Heart left ventricle (tissue), 16 donors: ENCODE measurements around the gene OR5H1. TPM values are rescaled to one million over a fixed set of nuclear protein-coding genes. Genes with fewer than 3 reads are reported as not detected.
"Not testable (repeated sequence)": the region's sequence is repeated elsewhere in the genome, so short reads cannot be mapped to it uniquely, and the experiment has no call there.

Experiments used
- ATAC-seq, 4 donors: fragments of 200-7000 bp; cut with Tn5 transposase; one replicate each; pipeline ENCODE4 v1.9.1; 2020 to 2022; ENCODE audit warnings: moderate library complexity in 4 of 4, mild to moderate bottlenecking in 3 of 4, moderate number of reproducible peaks in 1 of 4
- DNase-seq, 5 donors: peaks; one replicate each; pipeline ENCODE4 v3.0.0-alpha.2; 2020
- H3K27ac ChIP-seq, 12 donors: fragments of 200-600 bp; sonication (generic) in 4 of 12; one replicate each; pipeline versions ENCODE4 v1.5.0 to v1.8.0; 2016 to 2022; ENCODE audit warnings: mild to moderate bottlenecking in 2 of 12
- H3K27me3 ChIP-seq, 9 donors: fragments of 200-600 bp; sonication (generic) in 2 of 9; one replicate each; pipeline versions ENCODE4 v1.5.1 to v1.8.0; 2016 to 2022; ENCODE audit warnings: mild to moderate bottlenecking in 3 of 9
- H3K36me3 ChIP-seq, 9 donors: fragments of 200-600 bp; sonication (generic) in 2 of 9; one replicate each; pipeline versions ENCODE4 v1.5.0 to v1.8.0; 2018 to 2022; ENCODE audit warnings: mild to moderate bottlenecking in 2 of 9
- H3K4me1 ChIP-seq, 12 donors: fragments of 200-600 bp; sonication (generic) in 4 of 12; one replicate each; pipeline versions ENCODE4 v1.5.0 to v1.8.0; 2016 to 2022; ENCODE audit warnings: mild to moderate bottlenecking in 3 of 12
- H3K4me3 ChIP-seq, 12 donors: fragments of 200-600 bp; sonication (generic) in 4 of 12; one replicate each; pipeline versions ENCODE4 v1.5.0 to v1.8.0; 2017 to 2022; ENCODE audit warnings: mild to moderate bottlenecking in 9 of 12, moderate library complexity in 4 of 12
- H3K9me3 ChIP-seq, 12 donors: fragments of 200-600 bp; sonication (generic) in 4 of 12; one replicate each; pipeline versions ENCODE4 v1.5.0 to v1.8.0; 2016 to 2022; ENCODE audit warnings: mild to moderate bottlenecking in 1 of 12
- POLR2A ChIP-seq, 2 donors: fragments of 450-650 bp; IDR thresholded peaks; one replicate each; pipeline ENCODE4 v1.6.1; 2017; ENCODE audit warnings: antibody characterized with exemption in 2 of 2, mild to moderate bottlenecking in 2 of 2, moderate library complexity in 2 of 2
- WGBS, 4 donors: extraction: QIAGEN DNeasy Blood & Tissue Kit in 2 of 4; methylation state at CpG; one replicate each; pipeline versions ENCODE4 v1.1.5 to v1.1.7; 2013 to 2018; 5-methylcytosine and 5-hydroxymethylcytosine counted together
- intact Hi-C, 10 donors: fragments of 100-400 bp; cut with DNase I; formaldehyde crosslinking; loops; one replicate each; pipeline versions ENCODE4 v1.11.1 to v1.14.2; 2022
- polyA plus RNA-seq, 2 donors: library from polyadenylated mRNA; stranded (reverse); fragments of 200-250 nt; gene quantifications; one replicate each; pipeline ENCODE4 v1.2.3, GENCODE V29; 2013
- total RNA-seq, 9 donors: library from RNA; depleted of rRNA in 2 of 9; stranded (reverse); fragments of >200 nt in 2 of 9; fragmentation: NEBNext Ultra II Directional in 3 of 9; extraction: Animal tissue kit (Norgen Biotek cat#: 25700) in 3 of 9; gene quantifications; one replicate each; pipeline versions ENCODE4 v1.1.0 to v1.2.4, GENCODE V29; 2016 to 2023
- TF ChIP-seq, protein P1 (sequence below), 12 donors: fragments of 200-600 bp; sonication (generic) in 4 of 12; IDR thresholded peaks; one replicate each; pipeline versions ENCODE4 v1.5.0 to v1.8.0; 2018 to 2022; ENCODE audit warnings: antibody characterized with exemption in 12 of 12, mild to moderate bottlenecking in 5 of 12
- donor health status: ischemic (EF 13 %, LVEDD 7.1; RV severe dilation, severe dysfunction).
- donor health status: healthy with polysubstance abuse.
- donor health status: DM: no; HTN: yes; CAD: no.
- donor health status: DM: no; HTN: no; CAD: no.
- donor health status: ischemic (EF 25% LVEDD 6.9; RV normal size, moderate dysfunction).
- donor health status: ischemic (EF 25% LVEDD 5.7; RV mildly dilated, moderate dysfunction).
- donor health status: healthy.
- donor health status: DM: yes; HTN: yes; CAD: no.
- donor health status: ischemic (EF 35%, LVEDD 5.7; RV mildly dilated, moderate dysfunction).
- donor health status: nonischemic (EF 11% LVEDD 7.7; RV severe dilation, severe dysfunction).
- donor health status: DM: yes; HTN: yes; CAD: no.
- donor health status: PGD.
- donor health status: ischemic (EF 29% LVEDD 5.4; RV normal size, mild dysfunction).
- donor health status: nonischemic (EF 23%, LVEDD 6.1; RV moderate dilation, normal function).

The OR5H1 gene
- total and polyA plus RNA-seq, 11 donors: not detected

DNA sequence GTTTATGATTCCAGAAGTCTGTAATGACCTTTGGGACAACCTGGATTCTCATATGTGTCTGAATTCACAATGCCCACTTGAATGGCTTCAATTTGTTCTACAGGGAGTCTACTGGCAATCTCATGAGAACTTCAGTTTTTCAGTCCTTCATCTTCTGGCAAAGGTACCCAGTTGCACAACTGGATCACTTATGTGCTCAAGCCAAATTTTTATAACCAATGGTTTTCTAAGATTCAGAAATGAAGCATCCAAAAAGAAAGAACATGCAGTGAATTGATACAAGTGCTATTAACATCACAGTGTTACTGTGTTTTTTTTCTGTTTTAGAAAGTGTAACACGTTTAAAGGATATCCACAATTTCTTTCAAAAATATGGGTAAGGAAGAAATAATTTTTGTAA is 16.7 kb downstream of the OR5H1 start, which contains the start of gene OR5H14:
Gene OR5H14 (plus strand): TSS at position 301 of the 400 bp plus-strand sequence. CDS start 1,907 bp downstream, outside the sequence.
- ATAC-seq: no peak
- Histone ChIP-seq H3K9me3 (no peaks in the 10 kb centered on the region), H3K36me3 (no peaks in the 10 kb centered on the region), H3K4me3 (no peak within 1 kb of the TSS), H3K27me3 (no peaks in the 10 kb centered on the region), H3K27ac (no peak within 1 kb of the TSS), H3K4me1 (no peaks in the 10 kb centered on the region)
- intact Hi-C loops: no loop called here
- no peak for DNase-seq
- no peak for TF ChIP-seq POLR2A (IDR thresholded peaks at IDR 0.05)
- TF ChIP-seq, protein P1, sequence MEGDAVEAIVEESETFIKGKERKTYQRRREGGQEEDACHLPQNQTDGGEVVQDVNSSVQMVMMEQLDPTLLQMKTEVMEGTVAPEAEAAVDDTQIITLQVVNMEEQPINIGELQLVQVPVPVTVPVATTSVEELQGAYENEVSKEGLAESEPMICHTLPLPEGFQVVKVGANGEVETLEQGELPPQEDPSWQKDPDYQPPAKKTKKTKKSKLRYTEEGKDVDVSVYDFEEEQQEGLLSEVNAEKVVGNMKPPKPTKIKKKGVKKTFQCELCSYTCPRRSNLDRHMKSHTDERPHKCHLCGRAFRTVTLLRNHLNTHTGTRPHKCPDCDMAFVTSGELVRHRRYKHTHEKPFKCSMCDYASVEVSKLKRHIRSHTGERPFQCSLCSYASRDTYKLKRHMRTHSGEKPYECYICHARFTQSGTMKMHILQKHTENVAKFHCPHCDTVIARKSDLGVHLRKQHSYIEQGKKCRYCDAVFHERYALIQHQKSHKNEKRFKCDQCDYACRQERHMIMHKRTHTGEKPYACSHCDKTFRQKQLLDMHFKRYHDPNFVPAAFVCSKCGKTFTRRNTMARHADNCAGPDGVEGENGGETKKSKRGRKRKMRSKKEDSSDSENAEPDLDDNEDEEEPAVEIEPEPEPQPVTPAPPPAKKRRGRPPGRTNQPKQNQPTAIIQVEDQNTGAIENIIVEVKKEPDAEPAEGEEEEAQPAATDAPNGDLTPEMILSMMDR (IDR thresholded peaks at IDR 0.05): no peak
- WGBS, 4 donors: 64 to 77% (median 75%) methylated on average over 1 of the region's 1 CpG

DNA sequence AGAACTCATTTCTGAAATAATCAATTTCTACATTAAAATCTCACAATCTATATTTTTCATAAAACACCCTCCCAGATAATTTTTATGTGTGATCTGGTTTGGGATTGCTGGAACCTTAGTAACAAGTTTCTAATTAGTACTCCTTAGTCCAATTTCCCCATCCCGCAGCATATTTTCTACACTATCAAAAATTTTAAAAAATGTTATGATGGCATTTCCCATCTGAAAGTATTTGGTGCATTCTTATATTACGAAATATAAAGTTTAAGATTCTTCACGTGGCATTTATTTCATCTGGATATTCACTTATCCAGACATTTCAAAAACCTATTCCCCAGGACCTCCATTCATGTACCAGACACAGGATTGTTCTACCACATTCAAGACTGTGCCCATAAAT is 18.2 kb downstream of the OR5H1 start:
- TF ChIP-seq, protein P1 (IDR thresholded peaks at IDR 0.05): no peak
- TF ChIP-seq POLR2A (IDR thresholded peaks at IDR 0.05): no peak
- DNase-seq (no peak), ATAC-seq (no peak)
- Histone ChIP-seq H3K4me3 (no peak overlapping the region), H3K27me3 (no peaks in the 10 kb centered on the region), H3K9me3 (no peaks in the 10 kb centered on the region), H3K27ac (no peak overlapping the region), H3K4me1 (no peaks in the 10 kb centered on the region), H3K36me3 (no peaks in the 10 kb centered on the region)
- WGBS, 4 donors: 62 to 73% (median 67%) methylated on average over 3 of the region's 3 CpGs
- intact Hi-C loops: no loop called here

DNA sequence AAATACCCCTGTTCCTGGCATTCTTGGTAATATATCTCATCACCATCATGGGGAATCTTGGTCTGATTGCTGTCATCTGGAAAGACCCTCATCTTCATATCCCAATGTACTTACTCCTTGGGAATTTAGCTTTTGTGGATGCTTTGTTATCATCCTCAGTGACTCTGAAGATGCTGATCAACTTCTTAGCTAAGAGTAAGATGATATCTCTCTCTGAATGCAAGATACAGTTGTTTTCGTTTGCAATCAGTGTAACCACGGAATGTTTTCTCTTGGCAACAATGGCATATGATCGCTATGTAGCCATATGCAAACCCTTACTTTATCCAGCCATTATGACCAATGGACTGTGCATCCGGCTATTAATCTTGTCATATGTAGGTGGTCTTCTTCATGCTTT is 18.9 kb downstream of the OR5H1 start:
- WGBS, 4 donors: 77 to 88% (median 83%) methylated on average over 4 of the region's 4 CpGs
- intact Hi-C loops, ATAC-seq: not testable (repeated sequence)

DNA sequence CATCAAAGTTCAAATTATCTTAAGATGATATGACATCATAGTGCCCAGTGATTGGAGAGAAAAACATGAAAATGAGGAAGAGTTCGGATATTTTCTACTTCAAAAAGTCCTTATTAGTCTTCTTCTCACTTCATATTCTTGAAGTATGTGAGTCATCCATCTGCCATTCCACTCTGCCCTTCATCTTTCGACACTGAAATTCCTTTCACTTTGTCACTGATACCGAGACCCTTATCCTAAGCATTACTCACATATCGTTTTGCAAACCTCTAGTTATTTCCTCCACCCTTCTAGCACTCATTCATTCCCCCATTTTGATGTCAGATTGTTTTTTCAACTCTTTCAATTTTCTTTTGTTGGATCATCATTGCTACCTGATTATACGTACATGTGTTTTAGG is 20.7 kb downstream of the OR5H1 start:
- H3K36me3 ChIP-seq: no peaks in the 10 kb centered on the region
- 22 to 35% (median 29%) methylated on average over 5 of the region's 5 CpGs for WGBS, 4 donors
- TF ChIP-seq POLR2A (IDR thresholded peaks at IDR 0.05): no peak
- TF ChIP-seq, protein P1 (IDR thresholded peaks at IDR 0.05): no peak
- H3K4me1 ChIP-seq: no peaks in the 10 kb centered on the region
- H3K27ac ChIP-seq: no peak overlapping the region
- intact Hi-C loops: no loop called here
- no peak for DNase-seq
- H3K9me3 ChIP-seq: no peaks in the 10 kb centered on the region
- no peak overlapping the region for H3K4me3 ChIP-seq
- no peaks in the 10 kb centered on the region for H3K27me3 ChIP-seq
- ATAC-seq: no peak

More for the DNA sequence above, 18.9 kb downstream of the OR5H1 start:
- not testable (repeated sequence) for DNase-seq, H3K4me3 ChIP-seq, H3K4me1 ChIP-seq, H3K36me3 ChIP-seq, H3K9me3 ChIP-seq, H3K27ac ChIP-seq, H3K27me3 ChIP-seq

DNA sequence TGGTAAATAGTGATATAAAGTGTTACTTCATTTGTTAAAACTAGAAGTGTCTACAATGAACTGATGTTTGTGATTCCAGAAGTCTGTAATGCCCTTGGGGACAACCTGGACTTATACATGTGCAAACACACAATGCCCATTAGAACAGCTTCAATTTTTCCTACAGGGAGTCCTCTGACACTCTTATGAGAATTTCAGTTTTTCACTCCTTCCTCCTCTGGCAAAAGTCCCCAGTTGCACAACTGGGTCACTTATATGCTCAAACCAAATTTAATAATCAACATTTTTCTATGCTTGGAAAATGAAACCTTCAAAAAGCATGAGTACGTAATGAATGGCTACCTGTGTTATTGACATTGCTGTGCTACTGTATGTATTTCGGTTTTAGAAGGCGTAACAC is 35.9 kb downstream of the OR5H1 start, which contains the start of gene OR5H15:
Gene OR5H15 (plus strand): TSS at position 301 of the 400 bp plus-strand sequence. CDS start 2,004 bp downstream, outside the sequence.
- WGBS, 4 donors: 91 to 96% (median 94%) methylated on average over 3 of the region's 3 CpGs
- TF ChIP-seq POLR2A (IDR thresholded peaks at IDR 0.05): no peak
- TF ChIP-seq, protein P1 (IDR thresholded peaks at IDR 0.05): no peak
- no peak for ATAC-seq
- Histone ChIP-seq H3K27me3 (no peaks in the 10 kb centered on the region), H3K27ac (no peak within 1 kb of the TSS), H3K36me3 (no peaks in the 10 kb centered on the region), H3K4me3 (no peak within 1 kb of the TSS), H3K9me3 (no peaks in the 10 kb centered on the region), H3K4me1 (no peaks in the 10 kb centered on the region)
- intact Hi-C loops: no loop called here
- no peak for DNase-seq
